COLO829 (cell line): ENCODE measurements around the gene CHPT1.

Experiments
- DNase-seq: peaks from one replicate; pipeline ENCODE4 v3.0.0; 2012; ENCODE audit warnings: low spot score

CHPT1 gene

GRCh38 chr12:101763246-101763931 is 65.9 kb downstream of the CHPT1 start:
- no peak for DNase-seq

GRCh38 chr12:101764051-101764792 is 66.8 kb downstream of the CHPT1 start:
- no peak for DNase-seq

- no peak for DNase-seq
These were observed 70.1 kb downstream of the CHPT1 start for GRCh38 chr12:101767537-101767936.

- no peak for DNase-seq
These were observed 71.3 kb downstream of the CHPT1 start for GRCh38 chr12:101768781-101769180.

- no peak for DNase-seq
These were observed 72.4 kb downstream of the CHPT1 start for GRCh38 chr12:101769865-101770264.

GRCh38 chr12:101772012-101772775 is 74.8 kb downstream of the CHPT1 start:
- no peak for DNase-seq

GRCh38 chr12:101773650-101774162 is 76.3 kb downstream of the CHPT1 start:
- DNase-seq: peak; percentile 77

- no peak for DNase-seq
These were observed 78.4 kb downstream of the CHPT1 start for GRCh38 chr12:101775816-101776215.

- peak; percentile 90 for DNase-seq
These were observed 80.0 kb downstream of the CHPT1 start for GRCh38 chr12:101777485-101777884.

GRCh38 chr12:101777978-101778377 is 80.5 kb downstream of the CHPT1 start:
- no peak for DNase-seq
